HG02798 (cell line): ENCODE data around the gene SPATA31D4.
"Not testable (repeated sequence)": the region's sequence is repeated elsewhere in the genome, so short reads cannot be mapped to it uniquely, and the experiment has no call there.

Source experiments
- ATAC-seq: cut with Tn5 transposase; IDR thresholded peaks from one replicate; pipeline ENCODE4 v1.9.1; 2021; ENCODE audit warnings: mild to moderate bottlenecking; ENCODE audit not compliant: unreplicated experiment, poor library complexity

The SPATA31D4 gene

DNA sequence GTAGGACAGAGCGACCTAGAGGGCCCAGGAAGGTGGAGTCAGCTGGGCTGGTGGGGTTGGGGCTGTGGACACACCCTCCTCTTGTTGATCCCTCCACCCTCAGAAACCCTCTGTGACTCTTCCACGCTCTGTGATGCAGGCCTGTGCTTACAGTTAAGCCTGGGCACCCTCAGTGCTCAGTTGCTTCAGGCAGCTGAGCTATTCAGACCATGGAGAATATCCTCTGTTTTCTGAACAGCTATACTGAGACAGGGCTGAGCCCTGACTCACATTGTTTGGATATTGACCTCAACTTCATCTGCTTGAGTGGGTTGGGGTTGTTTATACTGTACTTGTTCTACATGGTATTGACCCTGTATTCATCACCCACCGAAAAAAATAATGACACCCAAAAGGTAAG is at the start of gene SPATA31D4:
Gene SPATA31D4 (plus strand): TSS at position 124 of the 400 bp plus-strand sequence. CDS start 86 bp downstream, at position 210.
- ATAC-seq = not testable (repeated sequence)

DNA sequence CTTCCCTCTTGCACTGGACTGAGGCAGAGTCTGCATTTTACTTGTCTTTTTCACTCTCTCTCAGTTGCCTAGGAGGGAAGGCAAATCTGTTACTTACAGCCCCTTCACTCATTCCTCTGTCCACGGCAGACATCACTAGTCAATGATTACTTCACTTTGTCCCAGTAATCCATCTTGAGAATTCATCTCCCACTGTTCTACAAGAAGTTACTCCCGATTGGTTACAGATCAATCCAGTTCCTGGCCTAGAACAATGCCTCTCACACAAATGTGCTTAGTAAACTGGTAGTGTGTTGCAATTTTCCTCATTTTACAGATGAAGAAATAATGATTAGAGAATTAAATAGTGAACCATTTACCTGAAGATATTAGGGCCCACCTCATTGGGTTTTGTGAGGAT is 49.7 kb upstream of the SPATA31D4 start:
- no peak for ATAC-seq

DNA sequence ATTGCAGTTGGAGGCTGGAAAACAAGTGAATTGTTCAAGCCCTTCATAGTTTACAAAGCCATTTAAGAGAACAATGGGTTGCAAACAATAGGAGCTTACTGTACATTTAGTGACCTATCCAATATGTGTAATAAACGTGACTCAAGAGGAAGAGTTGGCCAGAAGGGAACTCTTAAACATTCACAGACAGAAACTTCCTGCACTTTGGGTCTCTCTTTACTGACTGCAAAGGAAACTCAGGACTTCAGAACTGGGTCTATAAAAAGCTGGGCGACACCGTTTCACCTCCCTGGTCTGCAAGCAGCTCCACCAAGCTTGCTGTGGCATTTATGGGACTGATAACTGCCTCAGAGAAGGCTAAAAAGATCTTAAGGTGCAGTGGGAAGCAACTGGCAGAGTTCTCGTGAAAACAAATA is 48.7 kb upstream of the SPATA31D4 start:
- ATAC-seq = no peak

DNA sequence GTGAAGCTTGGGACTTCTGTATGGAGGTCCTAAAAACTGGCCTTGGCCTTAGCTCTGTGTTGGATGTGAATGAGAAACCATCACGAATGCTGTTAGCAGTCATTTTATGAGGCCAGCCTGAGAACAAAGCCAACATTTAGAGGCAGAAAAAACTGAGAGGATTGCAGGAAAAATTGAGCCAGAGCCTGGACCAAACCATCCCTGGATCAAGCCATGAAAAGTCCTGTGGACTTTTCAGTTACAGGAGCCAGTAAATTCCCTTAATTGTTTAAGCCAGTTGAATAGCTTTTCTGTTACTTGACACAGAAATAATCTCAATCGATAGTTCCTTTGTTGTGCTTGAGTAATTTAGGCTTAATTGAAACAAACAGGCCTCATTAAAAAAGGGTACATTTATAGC is 42.6 kb upstream of the SPATA31D4 start:
- no peak for ATAC-seq

DNA sequence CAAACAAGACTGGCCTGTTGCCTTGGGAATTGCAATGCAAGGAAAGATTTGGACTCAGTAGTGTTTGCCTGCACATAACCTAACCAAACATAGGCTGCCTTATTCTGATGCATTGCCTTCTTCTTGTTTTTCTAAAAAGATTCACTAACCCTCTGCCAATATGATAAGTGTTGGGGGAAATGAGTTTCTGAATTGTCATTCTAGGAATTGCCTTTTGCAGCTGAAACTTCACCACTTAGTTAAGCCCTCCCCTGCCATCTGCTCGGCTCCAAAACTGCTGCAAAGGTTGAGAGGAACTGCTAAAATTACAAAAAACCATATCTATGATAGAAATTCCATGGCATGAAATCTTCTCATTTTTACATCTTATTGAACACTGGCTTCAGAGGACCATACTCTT is 41.6 kb upstream of the SPATA31D4 start:
- ATAC-seq = no peak

DNA sequence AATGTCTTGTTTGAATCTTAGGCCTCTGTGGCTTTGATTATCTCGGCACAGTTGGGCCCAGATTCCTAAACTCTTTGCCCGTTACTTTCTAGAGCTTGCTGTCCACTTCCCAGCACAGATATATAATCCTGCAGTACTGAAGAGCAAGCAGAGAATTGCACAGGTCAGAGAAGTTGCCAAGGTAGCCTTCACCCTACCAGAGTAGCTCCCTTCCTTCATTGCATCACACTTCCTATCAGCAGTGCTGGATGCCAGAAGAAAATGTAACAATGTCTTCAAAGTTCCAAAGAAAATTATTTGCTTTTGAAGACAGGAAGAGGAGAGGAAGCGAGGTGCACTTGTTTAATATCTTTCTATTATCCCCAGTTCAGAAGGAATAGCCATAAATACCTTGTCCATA is 38.1 kb upstream of the SPATA31D4 start:
- no peak for ATAC-seq

DNA sequence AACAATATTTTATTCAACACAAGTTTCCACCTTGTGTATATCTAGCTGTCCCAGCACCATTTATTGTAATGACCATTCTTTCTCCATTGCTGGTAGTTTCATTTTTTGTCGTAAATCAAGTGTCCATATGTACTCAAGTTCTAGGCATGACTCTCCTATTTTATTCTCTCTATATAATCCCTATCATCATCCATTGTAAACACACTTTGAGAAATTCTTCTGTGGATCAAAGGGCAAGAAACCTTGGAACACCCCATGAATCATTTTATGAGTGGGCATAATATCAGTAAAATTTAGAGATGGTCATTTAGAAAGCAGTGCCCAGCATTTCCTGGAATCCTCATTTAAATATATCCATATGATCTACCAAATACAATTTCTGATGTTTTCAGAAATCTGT is 35.8 kb upstream of the SPATA31D4 start:
- no peak for ATAC-seq

DNA sequence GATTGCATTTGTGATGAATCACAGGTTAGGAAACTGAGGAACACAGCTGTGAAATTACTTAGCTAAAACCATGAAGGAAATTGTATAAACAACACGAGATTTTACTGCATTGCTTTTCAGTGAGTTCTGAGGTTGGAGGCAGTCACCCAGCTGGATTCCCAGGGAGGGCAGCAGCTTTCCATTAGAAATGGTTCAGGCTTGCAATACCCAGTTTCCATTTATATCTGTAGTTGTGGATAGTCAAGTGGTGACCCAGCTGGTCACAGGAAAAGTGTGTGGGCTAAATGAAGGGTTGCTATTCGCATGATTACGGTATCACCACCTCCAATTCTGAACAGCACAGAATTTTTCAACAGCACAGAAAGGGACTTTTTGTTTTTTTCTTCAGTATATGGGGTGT is 34.3 kb upstream of the SPATA31D4 start:
- ATAC-seq = no peak

DNA sequence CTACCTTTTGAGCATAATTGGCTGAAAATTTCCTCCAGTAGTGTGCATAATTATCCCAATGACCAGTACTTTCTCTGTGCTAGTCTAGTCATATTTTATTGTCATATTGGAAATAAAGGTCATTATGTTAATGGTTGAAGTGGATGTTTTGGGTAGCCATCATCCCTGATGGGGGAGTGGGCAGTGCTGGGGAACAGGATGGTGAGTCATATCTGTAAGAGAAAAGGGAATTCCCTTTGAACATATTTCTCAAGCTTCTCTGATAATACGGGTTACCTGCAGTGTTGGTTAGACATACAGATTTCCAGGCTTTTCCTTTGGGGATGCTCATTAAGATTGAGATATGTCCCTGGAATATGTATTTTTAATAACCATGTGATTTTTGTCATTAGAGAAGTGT is 33.3 kb upstream of the SPATA31D4 start:
- no peak for ATAC-seq

DNA sequence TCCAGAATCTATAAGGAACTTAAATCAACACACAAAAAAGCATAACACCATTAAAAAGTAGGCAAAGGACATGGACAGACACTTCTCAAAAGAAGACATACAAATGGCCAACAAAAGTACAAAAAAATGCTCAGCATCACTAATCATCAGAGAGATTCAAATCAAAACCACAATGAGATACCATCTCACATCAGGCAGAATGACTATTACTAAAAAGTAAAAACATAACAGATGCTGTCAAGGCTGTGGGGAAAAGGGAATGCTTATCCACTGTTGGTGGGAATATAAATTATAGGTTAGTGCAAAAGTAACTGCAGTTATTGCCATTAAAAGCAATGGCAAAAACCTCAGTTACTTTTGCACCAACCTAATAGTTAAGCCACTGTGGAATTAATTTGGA is 32.2 kb upstream of the SPATA31D4 start:
- ATAC-seq = no peak

DNA sequence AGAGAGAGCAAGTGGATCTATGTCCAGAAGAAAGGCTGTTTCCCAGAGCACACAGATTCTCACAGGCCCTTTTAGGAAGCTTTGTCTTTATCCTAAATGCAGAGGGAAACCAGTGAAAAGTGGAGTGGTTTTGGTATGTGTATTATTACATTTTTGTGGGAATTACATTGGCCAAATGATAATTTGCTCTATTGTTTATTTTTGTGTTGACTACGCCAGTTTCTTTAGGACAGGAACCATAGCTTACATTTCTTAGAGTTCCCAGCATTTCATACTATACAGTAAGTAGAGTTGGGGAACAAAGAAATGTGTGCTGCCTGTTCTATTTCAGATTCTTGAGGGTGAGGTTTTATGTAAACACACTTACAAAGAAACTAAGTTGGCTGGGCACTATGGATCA is 29.4 kb upstream of the SPATA31D4 start:
- no peak for ATAC-seq

DNA sequence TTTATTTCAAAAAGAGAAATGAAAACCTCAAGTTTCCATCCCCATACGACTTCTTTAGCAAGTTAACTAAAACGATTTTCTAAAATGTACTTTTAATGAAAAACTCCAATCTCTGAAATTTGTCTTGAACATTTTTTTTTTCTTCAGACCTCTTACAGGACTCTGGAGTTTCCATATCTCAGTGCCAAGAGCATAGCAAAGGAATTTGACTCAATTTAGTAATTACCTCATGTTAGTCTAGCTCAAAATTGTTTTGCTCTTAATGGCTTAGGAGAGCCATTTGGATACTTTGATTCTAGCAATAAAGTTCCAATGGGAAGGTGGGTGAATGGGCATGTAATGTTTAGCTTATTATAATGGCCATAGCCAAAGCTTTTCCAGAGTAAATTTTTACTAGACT is 26.0 kb upstream of the SPATA31D4 start:
- ATAC-seq = no peak

DNA sequence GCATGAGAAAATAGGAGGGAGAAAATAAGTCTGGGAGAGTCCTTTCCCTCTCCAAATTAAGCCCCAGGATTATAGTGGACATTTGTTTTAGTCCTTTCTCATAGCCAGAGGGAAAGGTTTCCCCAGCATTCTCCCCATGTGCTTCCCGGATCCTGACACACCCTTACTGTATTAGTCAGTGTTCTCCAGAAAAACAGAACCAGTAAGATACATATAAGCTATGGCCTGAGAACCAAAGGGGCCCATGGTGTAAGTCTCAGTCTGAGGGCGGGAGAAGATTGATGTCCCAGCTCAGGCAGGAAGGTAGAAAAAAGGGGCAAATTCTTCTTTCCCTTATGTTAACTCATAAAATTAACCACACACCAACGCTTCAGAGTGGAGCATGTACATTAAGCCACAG is 25.6 kb upstream of the SPATA31D4 start:
- no peak for ATAC-seq

DNA sequence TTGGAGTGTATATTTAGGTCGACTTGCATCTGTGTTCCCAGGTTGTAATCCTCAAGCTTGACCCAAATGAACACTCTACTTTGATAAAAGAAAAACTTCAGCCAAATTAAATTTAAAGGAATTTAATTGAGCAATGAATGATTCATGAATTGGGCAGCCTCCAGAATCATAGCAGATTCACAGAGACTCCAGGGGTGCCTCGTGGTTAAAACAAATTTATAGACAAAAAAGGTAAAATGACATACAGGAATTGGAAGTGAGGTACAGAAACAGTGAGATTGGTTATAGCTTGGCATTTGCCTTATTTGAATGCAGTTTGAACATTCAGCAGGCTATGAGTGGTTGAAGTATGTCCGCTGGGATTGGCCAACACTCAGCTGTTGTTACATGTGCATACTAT is 21.6 kb upstream of the SPATA31D4 start:
- no peak for ATAC-seq

DNA sequence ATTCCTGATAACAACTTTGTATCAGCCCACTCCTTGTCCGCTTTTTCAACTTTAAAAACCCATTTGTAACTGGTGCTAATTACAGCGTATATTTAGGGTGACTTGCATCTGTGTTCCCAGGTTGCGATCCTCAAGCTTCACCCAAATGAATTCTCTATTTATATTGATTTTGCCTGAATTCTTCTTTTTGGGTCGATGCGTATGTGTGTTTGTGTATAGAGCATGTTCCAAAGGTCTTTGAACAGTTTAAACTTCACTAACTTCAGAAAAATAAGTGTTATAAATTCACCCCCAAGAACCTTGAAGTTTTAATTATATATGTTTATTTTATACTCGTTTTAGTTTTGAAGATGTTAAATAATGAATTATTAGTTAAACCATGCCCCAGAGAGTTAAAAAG is 16.1 kb upstream of the SPATA31D4 start:
- no peak for ATAC-seq

DNA sequence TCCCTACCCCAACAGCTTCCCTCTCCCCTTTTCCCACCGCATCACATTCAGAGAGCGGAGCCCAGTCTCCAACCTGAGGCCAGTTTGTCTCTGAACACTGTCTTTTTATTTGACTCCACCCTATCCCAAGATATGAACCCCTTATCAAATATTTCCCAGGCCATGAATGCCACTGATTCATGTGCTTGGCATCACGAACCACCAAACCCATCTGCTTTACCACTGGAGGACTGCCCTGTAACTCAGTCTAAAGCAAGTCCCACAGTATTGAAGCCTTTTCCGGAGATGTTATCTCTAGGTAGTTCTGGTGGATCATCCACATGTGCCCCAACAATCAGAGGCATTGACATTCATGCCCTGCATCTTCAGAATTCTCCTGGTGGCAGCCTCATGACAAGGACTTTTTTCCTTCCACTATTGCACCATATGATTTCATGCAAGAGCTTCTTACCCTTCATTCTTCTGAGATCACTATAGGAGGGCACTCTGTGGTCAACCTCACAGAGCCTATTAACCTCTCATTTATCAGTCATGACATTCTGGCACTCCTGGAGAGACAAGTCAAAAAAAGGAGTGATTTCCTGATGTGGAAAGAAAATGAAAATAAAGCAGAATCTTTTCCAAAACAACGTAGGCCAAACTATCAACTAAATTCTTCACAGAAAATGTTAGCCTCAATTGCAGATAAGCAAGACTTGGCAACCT is 12.3 kb upstream of the SPATA31D4 start:
- no peak for ATAC-seq

DNA sequence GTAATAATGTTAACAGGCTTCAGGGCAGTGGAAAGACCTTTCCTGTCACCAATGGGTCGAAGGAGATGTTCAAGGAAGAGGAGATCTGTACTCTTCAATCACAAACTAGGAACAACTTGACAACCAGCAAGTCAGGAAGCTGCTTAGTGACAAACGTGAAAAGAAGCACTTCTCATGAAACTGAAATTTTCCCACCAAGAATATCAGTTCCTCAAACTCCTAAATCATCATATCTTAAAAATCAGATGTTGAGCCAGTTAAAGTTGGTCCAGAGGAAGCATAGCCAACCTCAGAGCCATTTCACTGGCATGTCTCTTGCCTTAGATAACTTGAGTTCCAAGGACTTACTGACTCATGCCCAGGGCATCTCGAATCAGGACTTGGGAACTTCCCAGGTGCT is 9.7 kb upstream of the SPATA31D4 start:
- not testable (repeated sequence) for ATAC-seq

DNA sequence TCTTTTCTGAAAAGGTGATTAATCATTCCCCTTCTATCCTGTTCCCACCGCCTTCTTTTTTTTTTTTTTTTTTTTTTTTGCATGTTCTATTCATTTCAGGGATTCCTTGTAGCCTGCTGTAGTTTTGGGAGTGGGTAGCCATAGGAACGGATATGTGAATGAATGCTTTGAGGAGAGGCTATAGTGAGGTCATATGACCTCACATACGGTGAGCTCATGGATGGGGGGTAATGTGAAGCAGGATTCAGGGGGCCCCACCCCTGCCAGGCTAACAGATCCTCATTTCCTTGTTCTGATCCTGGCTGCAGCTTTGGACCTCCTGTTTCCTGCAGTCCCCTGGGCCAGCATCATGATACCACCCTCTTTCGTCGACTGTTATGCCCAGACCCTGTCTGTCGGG is 1.9 kb downstream of the SPATA31D4 start:
- ATAC-seq = not testable (repeated sequence)

DNA sequence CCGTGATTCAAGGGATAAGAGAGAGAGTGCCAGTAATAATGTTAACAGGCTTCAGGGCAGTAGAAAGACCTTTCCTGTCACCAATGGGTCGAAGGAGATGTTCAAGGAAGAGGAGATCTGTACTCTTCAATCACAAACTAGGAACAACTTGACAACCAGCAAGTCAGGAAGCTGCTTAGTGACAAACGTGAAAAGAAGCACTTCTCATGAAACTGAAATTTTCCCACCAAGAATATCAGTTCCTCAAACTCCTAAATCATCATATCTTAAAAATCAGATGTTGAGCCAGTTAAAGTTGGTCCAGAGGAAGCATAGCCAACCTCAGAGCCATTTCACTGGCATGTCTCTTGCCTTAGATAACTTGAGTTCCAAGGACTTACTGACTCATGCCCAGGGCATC is 5.3 kb downstream of the SPATA31D4 start:
- ATAC-seq = not testable (repeated sequence)

DNA sequence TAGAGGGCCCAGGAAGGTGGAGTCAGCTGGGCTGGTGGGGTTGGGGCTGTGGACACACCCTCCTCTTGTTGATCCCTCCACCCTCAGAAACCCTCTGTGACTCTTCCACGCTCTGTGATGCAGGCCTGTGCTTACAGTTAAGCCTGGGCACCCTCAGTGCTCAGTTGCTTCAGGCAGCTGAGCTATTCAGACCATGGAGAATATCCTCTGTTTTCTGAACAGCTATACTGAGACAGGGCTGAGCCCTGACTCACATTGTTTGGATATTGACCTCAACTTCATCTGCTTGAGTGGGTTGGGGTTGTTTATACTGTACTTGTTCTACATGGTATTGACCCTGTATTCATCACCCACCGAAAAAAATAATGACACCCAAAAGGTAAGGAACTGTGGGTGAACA is 15.2 kb downstream of the SPATA31D4 start, which contains the start of gene SPATA31D3:
Gene SPATA31D3 (plus strand): TSS at position 108 of the 400 bp plus-strand sequence. CDS start 86 bp downstream, at position 194.
- not testable (repeated sequence) for ATAC-seq

DNA sequence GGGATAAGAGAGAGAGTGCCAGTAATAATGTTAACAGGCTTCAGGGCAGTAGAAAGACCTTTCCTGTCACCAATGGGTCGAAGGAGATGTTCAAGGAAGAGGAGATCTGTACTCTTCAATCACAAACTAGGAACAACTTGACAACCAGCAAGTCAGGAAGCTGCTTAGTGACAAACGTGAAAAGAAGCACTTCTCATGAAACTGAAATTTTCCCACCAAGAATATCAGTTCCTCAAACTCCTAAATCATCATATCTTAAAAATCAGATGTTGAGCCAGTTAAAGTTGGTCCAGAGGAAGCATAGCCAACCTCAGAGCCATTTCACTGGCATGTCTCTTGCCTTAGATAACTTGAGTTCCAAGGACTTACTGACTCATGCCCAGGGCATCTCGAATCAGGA is 20.4 kb downstream of the SPATA31D4 start:
- ATAC-seq = not testable (repeated sequence)

DNA sequence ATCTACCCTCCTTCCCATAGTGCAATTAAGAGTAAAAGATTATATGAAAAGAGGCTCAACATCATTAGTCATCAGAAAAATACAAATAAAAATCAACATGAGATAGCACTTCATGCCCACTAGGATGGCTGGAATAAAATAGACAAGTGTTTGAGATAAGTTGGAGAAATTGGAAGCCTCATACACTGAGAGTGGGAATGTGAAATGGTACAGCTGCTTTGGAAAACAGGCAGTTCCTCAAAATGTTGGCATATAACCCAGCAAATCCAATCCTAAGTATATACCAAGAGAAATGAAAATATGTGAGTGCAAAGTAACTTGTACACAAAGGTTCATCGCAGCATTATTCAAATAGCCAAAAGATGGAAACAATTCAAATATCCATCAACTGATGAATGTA is 24.9 kb downstream of the SPATA31D4 start:
- ATAC-seq = no peak
